NCI-H446 treated with DMSO at 0.1 percent for 48 hours (cell line): ENCODE results near the gene RNF157.
"Not testable (repeated sequence)": the region's sequence is repeated elsewhere in the genome, so short reads cannot be mapped to it uniquely, and the experiment has no call there.

Experiments used
- DNase-seq: peaks from one replicate; lab custom pipeline; 2025; lab: John Stamatoyannopoulos, UW

The RNF157 gene

GRCh38 chr17:76233588-76234353 lies 6.5 kb downstream of the RNF157 start:
- DNase-seq = no peak

DNA sequence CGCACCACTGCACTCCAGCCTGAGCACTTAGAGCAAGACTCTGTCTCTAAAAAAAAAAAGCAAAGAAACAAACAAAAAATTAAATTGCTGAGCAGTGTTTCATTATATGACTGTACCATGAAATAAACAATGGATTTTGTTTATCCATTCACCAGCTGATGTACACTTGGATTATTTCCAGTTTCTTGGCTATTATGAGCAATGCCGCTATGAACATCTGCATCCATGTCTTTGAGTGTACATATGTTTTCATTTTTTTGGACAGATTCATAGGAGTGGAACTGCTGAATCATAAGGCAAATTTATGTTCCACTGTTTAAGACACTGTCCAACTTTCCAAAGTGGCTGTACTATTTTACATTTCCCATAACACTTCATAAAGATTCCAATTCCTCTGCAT lies 8.0 kb downstream of the RNF157 start:
- DNase-seq = peak; percentile 24

DNA sequence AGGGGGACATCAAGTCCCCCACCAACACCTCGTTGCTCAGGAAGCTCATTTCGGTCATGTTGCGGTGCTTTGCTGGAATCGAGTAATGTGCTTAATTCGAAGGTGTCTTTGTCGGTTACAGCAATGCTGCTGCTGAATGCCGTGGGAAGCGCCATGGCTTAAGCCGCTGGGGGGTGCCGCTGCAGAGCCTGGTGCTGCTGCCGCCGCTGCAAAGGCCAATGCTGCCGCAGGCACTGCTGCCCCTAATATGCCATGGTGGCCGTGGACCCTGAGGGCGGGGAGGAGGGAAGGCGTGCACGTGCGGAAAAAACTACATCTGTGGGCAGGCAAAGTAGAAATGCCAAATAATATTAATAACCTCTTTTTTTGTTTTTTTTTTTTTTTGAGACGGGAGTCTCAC lies 13.5 kb downstream of the RNF157 start:
- DNase-seq = not testable (repeated sequence)

- DNase-seq = not testable (repeated sequence)
Observed at GRCh38 chr17:76225373-76226086, 14.8 kb downstream of the RNF157 start.

DNA sequence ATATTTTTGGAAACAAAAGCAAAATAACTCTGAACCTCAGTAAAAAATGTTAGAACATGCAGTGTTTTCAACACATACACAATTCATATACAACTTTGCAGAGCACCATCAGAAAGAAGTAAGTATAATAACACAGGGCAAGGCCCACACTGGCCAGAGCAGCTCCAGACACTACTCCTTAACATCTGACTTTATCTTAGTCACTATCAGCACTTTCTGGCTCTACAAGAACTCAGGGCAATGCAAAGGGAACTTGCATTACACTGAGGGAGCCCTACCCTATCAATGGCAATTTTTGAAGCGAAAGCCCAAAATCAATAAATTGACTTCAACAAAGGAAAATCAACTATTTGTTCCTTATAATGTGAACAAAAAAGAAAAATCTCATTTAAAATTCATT lies 16.5 kb downstream of the RNF157 start:
- DNase-seq = no peak

DNA sequence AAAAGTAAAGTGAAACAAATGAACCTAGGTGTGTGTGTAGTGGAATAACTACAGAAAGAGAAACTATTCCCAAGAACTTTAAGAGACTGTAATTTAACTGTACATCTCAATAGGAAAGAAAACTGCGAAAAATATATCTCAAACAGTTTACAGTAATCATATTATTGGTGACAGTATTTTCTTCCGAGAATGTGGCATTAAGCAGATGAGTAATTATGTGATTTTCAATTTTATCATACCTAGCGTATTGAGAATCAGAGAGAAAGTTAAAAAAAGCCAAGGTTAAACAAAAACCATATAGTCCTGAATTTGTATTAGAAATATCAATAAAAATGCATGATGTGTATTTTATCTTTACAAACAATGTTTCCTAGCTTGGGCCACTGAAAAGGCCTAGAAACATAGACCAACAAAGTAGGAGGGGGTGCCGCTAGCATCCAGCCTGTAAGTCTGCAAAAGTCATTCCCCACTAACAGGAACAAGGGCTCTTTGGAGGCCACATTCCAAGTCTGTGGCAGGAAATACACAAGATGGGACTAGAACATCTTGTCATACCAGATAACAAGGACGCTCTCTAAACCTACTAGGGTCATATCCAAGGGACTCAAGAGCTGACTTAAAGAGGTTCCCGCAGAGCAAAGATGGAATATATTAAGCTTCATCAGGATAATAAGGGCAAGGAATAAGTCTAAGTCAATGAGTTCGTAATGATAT lies 20.5 kb downstream of the RNF157 start:
- no peak for DNase-seq

GRCh38 chr17:76217081-76217480 lies 23.2 kb downstream of the RNF157 start:
- DNase-seq = no peak

DNA sequence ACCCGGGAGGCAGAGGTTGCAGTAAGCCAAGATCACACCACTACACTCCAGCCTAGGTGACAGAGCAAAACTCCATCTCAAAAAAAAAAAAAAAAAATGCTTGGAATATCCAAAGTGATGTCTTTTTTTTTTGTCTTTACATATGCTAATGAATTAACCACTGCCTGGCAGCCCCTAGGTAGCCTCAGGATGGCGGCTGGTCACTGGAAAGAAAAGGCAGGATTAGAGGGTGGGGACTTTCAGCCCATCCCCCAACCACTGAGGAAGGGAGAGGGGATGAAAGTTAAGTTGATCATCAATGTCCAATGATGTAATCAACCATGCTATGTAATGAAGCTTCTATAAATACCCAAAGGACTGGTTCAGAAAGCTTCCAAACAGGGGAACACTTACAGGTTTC lies 26.8 kb downstream of the RNF157 start:
- DNase-seq = no peak

DNA sequence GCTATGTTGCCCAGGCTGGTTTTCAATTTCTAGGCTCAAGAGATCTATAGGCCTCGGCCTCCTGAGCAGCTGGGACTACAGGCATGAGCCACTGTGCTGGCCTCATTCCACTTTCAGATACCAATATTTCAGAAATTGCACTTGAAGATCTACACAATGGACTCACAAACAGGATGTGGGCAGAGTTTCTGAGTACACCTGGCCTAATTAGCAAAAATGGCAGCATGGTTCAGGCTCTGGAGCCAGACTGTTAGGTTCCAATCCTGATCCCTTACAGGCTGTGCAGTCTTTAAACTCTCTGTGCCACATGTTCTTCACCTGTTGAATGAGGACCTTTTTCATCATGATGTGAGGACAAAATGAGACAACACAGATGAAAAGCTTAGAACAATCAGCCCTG lies 32.2 kb downstream of the RNF157 start:
- DNase-seq = no peak

DNA sequence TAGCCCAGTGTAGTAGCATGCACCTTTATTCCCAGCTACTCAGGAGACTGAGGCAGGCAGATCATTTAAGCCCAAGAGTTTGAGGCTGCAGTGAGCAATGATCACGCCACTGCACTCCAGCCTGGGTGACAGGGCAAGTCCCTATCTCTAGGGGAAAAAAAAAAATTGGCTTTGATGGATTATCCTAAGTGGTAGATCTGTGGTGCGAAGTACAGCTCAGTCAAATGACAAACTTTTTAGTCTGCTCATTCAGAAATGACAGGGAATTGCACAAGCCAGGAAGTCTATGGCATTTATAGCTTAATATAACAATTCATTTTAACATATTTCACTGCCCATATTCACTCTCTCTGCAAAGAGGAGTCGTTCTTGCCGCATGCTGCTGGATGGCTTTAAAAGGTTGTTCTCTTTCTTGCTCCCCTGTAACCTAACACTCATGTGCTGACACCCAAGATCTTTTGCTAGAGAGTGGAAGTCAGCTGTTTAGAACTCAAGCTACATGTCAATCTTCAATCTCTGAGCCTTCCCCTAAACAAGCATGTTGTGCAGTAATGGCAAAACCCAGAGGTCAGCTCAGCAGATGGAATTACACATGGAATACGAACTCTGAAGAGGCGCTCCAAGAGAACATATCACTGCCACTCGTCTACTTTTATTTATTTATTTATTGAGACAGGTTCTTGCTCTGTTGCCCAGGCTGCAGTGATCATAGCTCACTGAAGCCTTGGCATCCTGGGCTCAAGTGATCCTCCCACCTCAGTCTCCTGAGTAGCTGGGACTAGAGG lies 32.8 kb downstream of the RNF157 start:
- DNase-seq = no peak

- DNase-seq = not testable (repeated sequence)
Observed at GRCh38 chr17:76205542-76206144, 34.6 kb downstream of the RNF157 start.

GRCh38 chr17:76204277-76204676 lies 36.0 kb downstream of the RNF157 start:
- no peak for DNase-seq

GRCh38 chr17:76200354-76200753 lies 39.9 kb downstream of the RNF157 start:
- no peak for DNase-seq

- DNase-seq = no peak
Observed at GRCh38 chr17:76199469-76199868, 40.8 kb downstream of the RNF157 start.

- no peak for DNase-seq
Observed at GRCh38 chr17:76198702-76199101, 41.6 kb downstream of the RNF157 start.

GRCh38 chr17:76197911-76198310 lies 42.4 kb downstream of the RNF157 start:
- DNase-seq = no peak

- peak; percentile 87 for DNase-seq
Observed at GRCh38 chr17:76196675-76197074, 43.6 kb downstream of the RNF157 start.

DNA sequence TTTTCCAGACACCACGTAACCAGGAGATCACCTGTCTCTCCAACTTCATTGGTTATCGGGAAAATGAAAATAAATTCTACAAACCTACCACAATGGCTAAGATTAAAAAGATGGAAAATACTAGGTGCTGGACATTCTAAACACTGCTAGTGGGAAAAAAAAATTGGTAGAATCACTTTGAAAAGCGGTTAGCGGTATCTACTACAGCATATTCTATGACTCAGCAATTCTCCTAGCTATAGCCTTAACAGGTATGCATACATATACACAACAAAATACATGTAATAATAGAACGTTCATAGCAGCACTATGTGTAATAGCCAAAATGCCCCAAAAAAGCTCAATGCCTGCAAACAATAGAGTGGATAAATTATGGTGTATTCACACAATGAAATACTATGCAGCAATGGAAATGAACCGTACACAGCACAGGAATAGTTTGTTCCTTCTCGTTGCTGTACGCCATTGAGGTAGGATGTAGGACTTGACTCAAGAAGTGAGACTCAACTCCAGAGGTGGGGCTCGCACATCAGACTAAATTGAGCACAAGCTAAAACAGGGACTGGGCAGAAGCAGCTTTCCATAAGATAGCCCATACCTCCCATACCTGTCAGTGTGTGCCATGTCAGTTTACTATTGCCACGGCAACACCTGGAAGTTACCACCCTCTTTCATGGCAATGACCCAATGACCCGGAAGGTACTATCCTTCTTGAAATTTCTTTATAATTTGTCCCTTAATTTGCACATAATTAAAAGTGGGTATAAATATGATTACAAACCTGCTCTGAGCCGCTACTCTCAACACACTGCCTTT lies 44.8 kb downstream of the RNF157 start:
- DNase-seq = no peak

DNA sequence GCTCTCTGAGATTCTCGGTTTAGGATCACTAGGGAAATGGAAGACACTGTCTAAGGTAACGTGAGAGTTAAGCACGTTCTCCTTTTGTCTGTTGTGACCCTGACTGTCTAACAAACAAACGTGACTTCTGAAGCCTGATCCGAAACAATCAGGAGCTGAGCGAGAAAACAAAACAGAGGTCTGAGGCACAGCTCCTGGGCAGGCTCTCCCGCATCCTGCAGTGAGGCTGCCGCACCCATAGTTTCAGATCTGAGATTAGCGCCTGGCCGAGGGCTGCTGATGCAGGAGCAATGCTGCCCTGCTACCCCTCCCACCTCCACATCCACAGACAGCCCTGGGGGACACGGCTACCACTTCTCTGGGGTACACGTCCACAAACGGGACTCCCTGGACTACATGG lies 46.7 kb downstream of the RNF157 start:
- DNase-seq = no peak

GRCh38 chr17:76191896-76192295 lies 48.4 kb downstream of the RNF157 start:
- DNase-seq = no peak

DNA sequence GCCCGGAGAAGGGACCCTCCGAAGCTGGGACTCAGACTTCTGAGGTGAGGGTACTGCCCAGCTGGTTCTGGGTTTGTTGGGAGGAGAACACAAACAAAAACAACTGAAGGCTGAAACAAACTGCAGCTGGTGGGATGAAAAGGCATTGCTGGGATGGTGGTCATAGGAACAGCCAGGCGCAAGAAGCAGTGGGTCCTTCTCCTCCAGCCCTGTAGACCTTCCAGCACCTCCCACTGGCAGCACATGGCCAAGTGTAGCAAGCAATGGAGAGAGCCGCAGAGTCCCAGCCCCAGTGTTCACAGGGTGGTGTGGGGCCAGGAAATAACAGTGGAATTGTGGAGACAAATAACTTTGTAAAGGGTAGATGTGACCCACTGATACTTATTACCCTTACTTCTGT lies 50.6 kb downstream of the RNF157 start:
- no peak for DNase-seq
